DND-41 (cell line): ENCODE data around the gene PTPRN2.
A peak's percentile ranks its signal among the peaks of the same experiment; 100 is the strongest.
"Not testable (repeated sequence)": the region's sequence is repeated elsewhere in the genome, so short reads cannot be mapped to it uniquely, and the experiment has no call there.

Experiments
- ATAC-seq: fragments of 200-7000 bp; cut with Tn5 transposase; 3 replicates; pipeline ENCODE4 v1.9.1; 2021; ENCODE audit warnings: low read depth; ENCODE audit not compliant: insufficient read depth
- DNase-seq: peaks from one replicate; pipeline ENCODE4 v3.0.0-alpha.2; 2020
- H2AFZ ChIP-seq: 2 replicates; pipeline ENCODE4 v1.6.0; 2012; ENCODE audit warnings: low read depth, low read length
- H3K27ac ChIP-seq: 2 replicates; pipeline ENCODE4 v1.5.1; 2012; ENCODE audit warnings: low read length, inconsistent platforms
- H3K27me3 ChIP-seq: fragments of 200-600 bp; sonication (generic); 2 replicates; pipeline ENCODE4 v1.6.0; 2012; ENCODE audit warnings: low read length, mild to moderate bottlenecking, inconsistent platforms; ENCODE audit not compliant: insufficient read depth, poor library complexity
- H3K36me3 ChIP-seq: 2 replicates; pipeline ENCODE4 v1.5.1; 2012; ENCODE audit warnings: low read length, inconsistent platforms; ENCODE audit not compliant: insufficient read depth
- H3K4me1 ChIP-seq: 2 replicates; pipeline ENCODE4 v1.5.1; 2012; ENCODE audit warnings: mild to moderate bottlenecking, low read length; ENCODE audit not compliant: insufficient read depth
- H3K4me2 ChIP-seq: 2 replicates; pipeline ENCODE4 v1.6.0; 2012; ENCODE audit warnings: mild to moderate bottlenecking, moderate library complexity, low read length, inconsistent platforms; ENCODE audit not compliant: insufficient read depth
- H3K4me3 ChIP-seq, 2 experiments: fragments of 200-600 bp in 1 of 2; shearing (Covaris generic) in 1 of 2; 2 replicates each; pipeline ENCODE4 v1.5.1; 2012 to 2016; ENCODE audit warnings: inconsistent platforms in 2 of 2, low read length in 2 of 2, mild to moderate bottlenecking in 2 of 2, low read depth in 1 of 2, moderate library complexity in 1 of 2
- H3K79me2 ChIP-seq: 2 replicates; pipeline ENCODE4 v1.6.0; 2012; ENCODE audit warnings: low read length, inconsistent platforms; ENCODE audit not compliant: insufficient read depth
- H3K9ac ChIP-seq: 2 replicates; pipeline ENCODE4 v1.6.0; 2012; ENCODE audit warnings: low read depth, mild to moderate bottlenecking, inconsistent platforms, low read length, moderate library complexity
- H3K9me3 ChIP-seq: 2 replicates; pipeline ENCODE4 v1.5.1; 2012; ENCODE audit warnings: low read length, moderate library complexity, mild to moderate bottlenecking, inconsistent platforms; ENCODE audit not compliant: insufficient read depth, severe bottlenecking
- H4K20me1 ChIP-seq: 2 replicates; pipeline ENCODE4 v1.6.0; 2012; ENCODE audit warnings: low read length; ENCODE audit not compliant: insufficient read depth
- CTCF ChIP-seq: IDR thresholded peaks from 2 replicates; pipeline ENCODE4 v1.5.1; 2012; ENCODE audit warnings: borderline replicate concordance, low read length, moderate library complexity, mild to moderate bottlenecking; ENCODE audit not compliant: poor library complexity, severe bottlenecking; ENCODE audit errors: extremely low read depth
- EZH2 ChIP-seq: IDR thresholded peaks from 3 replicates; pipeline ENCODE4 v1.6.1; 2012; ENCODE audit warnings: borderline replicate concordance, low read depth, mild to moderate bottlenecking, moderate library complexity, low read length, inconsistent platforms; ENCODE audit not compliant: severe bottlenecking

PTPRN2 gene

GRCh38 chr7:158354861-158355260, 232.8 kb downstream of the PTPRN2 start:
- H3K4me3 ChIP-seq: no peak overlapping the region
- no peak overlapping the region for H3K9ac ChIP-seq
- H4K20me1 ChIP-seq: no peaks in the 10 kb centered on the region
- H3K27ac ChIP-seq: no peak overlapping the region
- no peak for DNase-seq
- no peaks in the 10 kb centered on the region for H3K79me2 ChIP-seq
- H3K27me3 ChIP-seq: no peaks in the 10 kb centered on the region
- no peaks in the 10 kb centered on the region for H3K9me3 ChIP-seq
- no peak for ATAC-seq
- H3K4me2 ChIP-seq: no peak overlapping the region
- no peak overlapping the region for H2AFZ ChIP-seq
- no peaks in the 10 kb centered on the region for H3K36me3 ChIP-seq
- TF ChIP-seq EZH2: no peak
- no peak for TF ChIP-seq CTCF
- no peaks in the 10 kb centered on the region for H3K4me1 ChIP-seq

- H3K27ac ChIP-seq: no peak overlapping the region
- TF ChIP-seq CTCF (peak; percentile 79), EZH2 (no peak)
- ATAC-seq: no peak; the same call in 2 of the 3 replicates
- H3K9me3 ChIP-seq: no peaks in the 10 kb centered on the region
- DNase-seq: peak; percentile 36
- H2AFZ ChIP-seq: no peak overlapping the region
- H4K20me1 ChIP-seq: no peaks in the 10 kb centered on the region
- H3K36me3 ChIP-seq: no peaks in the 10 kb centered on the region
- H3K4me3 ChIP-seq: no peak overlapping the region
- H3K4me2 ChIP-seq: no peak overlapping the region
- no peaks in the 10 kb centered on the region for H3K79me2 ChIP-seq
- H3K27me3 ChIP-seq: no peaks in the 10 kb centered on the region
- no peak overlapping the region for H3K9ac ChIP-seq
- H3K4me1 ChIP-seq: no peaks in the 10 kb centered on the region
Measured at GRCh38 chr7:158353606-158354570, 233.7 kb downstream of the PTPRN2 start.

GRCh38 chr7:158351899-158352729, 235.5 kb downstream of the PTPRN2 start:
- not testable (repeated sequence) for H3K4me1 ChIP-seq, H3K9ac ChIP-seq, H3K4me3 ChIP-seq, H3K9me3 ChIP-seq, H3K79me2 ChIP-seq, DNase-seq, H3K27me3 ChIP-seq, H3K27ac ChIP-seq, ATAC-seq, H2AFZ ChIP-seq, H4K20me1 ChIP-seq, H3K4me2 ChIP-seq, H3K36me3 ChIP-seq

- Histone ChIP-seq H3K79me2 (no peaks in the 10 kb centered on the region), H3K4me2 (no peak overlapping the region), H2AFZ (no peak overlapping the region), H3K4me3 (no peak overlapping the region), H3K36me3 (no peaks in the 10 kb centered on the region), H3K27me3 (no peaks in the 10 kb centered on the region), H3K27ac (no peak overlapping the region), H3K4me1 (no peaks in the 10 kb centered on the region), H4K20me1 (no peaks in the 10 kb centered on the region), H3K9ac (no peak overlapping the region), H3K9me3 (no peaks in the 10 kb centered on the region)
- DNase-seq: no peak
- TF ChIP-seq CTCF: no peak
- TF ChIP-seq EZH2: no peak
- ATAC-seq: no peak
Measured at GRCh38 chr7:158351481-158351880, 236.1 kb downstream of the PTPRN2 start.
